ENCODE measurements around the gene CERK. TPM values are rescaled to one million over a fixed set of nuclear protein-coding genes. Genes with fewer than 3 reads are reported as not detected.

Gene CERK
- total and polyA plus RNA-seq, 9 of the 15 experiments (the other 6 are each of a cell fraction or from before 2014, with no cell fraction given) = 1.1 to 14.9 (median 8.7) TPM

DNA sequence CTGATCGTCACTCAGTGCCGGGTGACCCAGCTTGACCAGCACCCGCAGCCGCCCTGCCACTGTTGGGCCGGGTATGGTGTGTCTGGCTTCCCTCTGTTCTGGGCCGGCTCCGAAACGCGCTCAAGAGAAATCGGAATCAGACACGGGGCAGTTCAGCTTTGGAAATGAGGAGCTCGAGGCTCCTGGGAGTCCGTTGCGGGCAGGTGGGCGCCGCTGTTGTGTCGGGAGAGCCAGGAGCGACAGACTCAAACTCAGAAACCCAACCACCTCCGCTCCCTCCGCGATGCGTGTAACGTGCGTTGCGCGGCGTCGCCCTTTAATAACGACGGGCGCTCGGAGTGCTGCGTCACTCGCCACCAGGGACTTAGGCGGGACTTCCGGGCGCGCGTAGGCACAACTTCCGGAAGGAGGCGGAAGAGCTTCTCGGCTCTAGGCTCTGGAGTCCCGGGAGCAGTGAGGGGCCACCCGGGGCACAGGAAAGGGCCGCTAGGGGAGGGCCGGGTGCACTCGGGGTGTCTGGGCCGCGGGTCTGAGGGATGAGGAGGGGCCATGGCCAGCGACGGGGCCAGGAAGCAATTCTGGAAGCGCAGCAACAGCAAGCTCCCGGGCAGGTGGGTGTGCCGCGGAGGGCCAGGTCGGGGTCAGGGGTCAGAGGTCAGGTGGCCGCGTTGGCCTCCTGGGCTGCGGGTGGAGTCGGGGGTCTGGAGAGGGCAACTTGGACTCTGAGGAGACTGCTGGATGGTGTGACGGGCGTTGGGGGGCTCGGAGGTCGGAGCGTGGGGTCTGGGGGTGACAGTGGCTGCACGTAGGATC, 24.4 kb upstream of the CERK start, which contains the start of gene TBC1D22A (continued):
- TF ChIP-seq, protein P1, sequence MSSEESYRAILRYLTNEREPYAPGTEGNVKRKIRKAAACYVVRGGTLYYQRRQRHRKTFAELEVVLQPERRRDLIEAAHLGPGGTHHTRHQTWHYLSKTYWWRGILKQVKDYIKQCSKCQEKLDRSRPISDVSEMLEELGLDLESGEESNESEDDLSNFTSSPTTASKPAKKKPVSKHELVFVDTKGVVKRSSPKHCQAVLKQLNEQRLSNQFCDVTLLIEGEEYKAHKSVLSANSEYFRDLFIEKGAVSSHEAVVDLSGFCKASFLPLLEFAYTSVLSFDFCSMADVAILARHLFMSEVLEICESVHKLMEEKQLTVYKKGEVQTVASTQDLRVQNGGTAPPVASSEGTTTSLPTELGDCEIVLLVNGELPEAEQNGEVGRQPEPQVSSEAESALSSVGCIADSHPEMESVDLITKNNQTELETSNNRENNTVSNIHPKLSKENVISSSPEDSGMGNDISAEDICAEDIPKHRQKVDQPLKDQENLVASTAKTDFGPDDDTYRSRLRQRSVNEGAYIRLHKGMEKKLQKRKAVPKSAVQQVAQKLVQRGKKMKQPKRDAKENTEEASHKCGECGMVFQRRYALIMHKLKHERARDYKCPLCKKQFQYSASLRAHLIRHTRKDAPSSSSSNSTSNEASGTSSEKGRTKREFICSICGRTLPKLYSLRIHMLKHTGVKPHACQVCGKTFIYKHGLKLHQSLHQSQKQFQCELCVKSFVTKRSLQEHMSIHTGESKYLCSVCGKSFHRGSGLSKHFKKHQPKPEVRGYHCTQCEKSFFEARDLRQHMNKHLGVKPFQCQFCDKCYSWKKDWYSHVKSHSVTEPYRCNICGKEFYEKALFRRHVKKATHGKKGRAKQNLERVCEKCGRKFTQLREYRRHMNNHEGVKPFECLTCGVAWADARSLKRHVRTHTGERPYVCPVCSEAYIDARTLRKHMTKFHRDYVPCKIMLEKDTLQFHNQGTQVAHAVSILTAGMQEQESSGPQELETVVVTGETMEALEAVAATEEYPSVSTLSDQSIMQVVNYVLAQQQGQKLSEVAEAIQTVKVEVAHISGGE (CRISPR knock-in tag; IDR thresholded peaks at IDR 0.05) = 0 out of 6 replicates have a peak, but pooled peaks of 1 of the 3 experiments have one; percentile 20
- TF ChIP-seq HDAC2 (IDR thresholded peaks at IDR 0.05) (peak; percentile 67; the same call in 1 of the 2 replicates), CHD4 (IDR thresholded peaks at IDR 0.05; ENCODE audit: insufficient read depth, insufficient replicate concordance, low read depth, low read length, poor library complexity, severe bottlenecking) (no peak), CTBP1 (IDR thresholded peaks at IDR 0.05; ENCODE audit: borderline replicate concordance) (no peak), CREBBP (IDR thresholded peaks at IDR 0.05; ENCODE audit: low read depth, low read length) (no peak), WHSC1 (IDR thresholded peaks at IDR 0.05; ENCODE audit: low read length) (no peak), ATF7 (IDR thresholded peaks at IDR 0.05) (peak; percentile 58), NEUROD1 (IDR thresholded peaks at IDR 0.05; ENCODE audit: borderline replicate concordance, low read depth, low read length, partially characterized antibody) (no peak), POLR2B (IDR thresholded peaks at IDR 0.05; ENCODE audit: low read depth, partially characterized antibody) (peak; percentile 82), CSDE1 (IDR thresholded peaks at IDR 0.05) (peak in 1 of 2 experiments; percentile 79; a peak in 2 of 4 replicates), TAF9B (IDR thresholded peaks at IDR 0.05; ENCODE audit: partially characterized antibody) (peak; percentile 79), NFE2 (IDR thresholded peaks at IDR 0.05; ENCODE audit: low read depth) (peak; percentile 73), ZNF668 (CRISPR knock-in tag; IDR thresholded peaks at IDR 0.05) (no peak), NFATC3 (IDR thresholded peaks at IDR 0.05) (no peak), CHD2 (IDR thresholded peaks at IDR 0.05; ENCODE audit: low read depth, low read length) (no peak)
- TF ChIP-seq, protein P2, sequence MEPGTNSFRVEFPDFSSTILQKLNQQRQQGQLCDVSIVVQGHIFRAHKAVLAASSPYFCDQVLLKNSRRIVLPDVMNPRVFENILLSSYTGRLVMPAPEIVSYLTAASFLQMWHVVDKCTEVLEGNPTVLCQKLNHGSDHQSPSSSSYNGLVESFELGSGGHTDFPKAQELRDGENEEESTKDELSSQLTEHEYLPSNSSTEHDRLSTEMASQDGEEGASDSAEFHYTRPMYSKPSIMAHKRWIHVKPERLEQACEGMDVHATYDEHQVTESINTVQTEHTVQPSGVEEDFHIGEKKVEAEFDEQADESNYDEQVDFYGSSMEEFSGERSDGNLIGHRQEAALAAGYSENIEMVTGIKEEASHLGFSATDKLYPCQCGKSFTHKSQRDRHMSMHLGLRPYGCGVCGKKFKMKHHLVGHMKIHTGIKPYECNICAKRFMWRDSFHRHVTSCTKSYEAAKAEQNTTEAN (CRISPR knock-in tag; IDR thresholded peaks at IDR 0.05) = no peak
- TF ChIP-seq, protein P3, sequence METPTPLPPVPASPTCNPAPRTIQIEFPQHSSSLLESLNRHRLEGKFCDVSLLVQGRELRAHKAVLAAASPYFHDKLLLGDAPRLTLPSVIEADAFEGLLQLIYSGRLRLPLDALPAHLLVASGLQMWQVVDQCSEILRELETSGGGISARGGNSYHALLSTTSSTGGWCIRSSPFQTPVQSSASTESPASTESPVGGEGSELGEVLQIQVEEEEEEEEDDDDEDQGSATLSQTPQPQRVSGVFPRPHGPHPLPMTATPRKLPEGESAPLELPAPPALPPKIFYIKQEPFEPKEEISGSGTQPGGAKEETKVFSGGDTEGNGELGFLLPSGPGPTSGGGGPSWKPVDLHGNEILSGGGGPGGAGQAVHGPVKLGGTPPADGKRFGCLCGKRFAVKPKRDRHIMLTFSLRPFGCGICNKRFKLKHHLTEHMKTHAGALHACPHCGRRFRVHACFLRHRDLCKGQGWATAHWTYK (CRISPR knock-in tag; IDR thresholded peaks at IDR 0.05) = no peak
- TF ChIP-seq, protein P4, sequence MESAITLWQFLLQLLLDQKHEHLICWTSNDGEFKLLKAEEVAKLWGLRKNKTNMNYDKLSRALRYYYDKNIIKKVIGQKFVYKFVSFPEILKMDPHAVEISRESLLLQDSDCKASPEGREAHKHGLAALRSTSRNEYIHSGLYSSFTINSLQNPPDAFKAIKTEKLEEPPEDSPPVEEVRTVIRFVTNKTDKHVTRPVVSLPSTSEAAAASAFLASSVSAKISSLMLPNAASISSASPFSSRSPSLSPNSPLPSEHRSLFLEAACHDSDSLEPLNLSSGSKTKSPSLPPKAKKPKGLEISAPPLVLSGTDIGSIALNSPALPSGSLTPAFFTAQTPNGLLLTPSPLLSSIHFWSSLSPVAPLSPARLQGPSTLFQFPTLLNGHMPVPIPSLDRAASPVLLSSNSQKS (CRISPR knock-in tag; IDR thresholded peaks at IDR 0.05) = no peak
- TF ChIP-seq, protein P5, sequence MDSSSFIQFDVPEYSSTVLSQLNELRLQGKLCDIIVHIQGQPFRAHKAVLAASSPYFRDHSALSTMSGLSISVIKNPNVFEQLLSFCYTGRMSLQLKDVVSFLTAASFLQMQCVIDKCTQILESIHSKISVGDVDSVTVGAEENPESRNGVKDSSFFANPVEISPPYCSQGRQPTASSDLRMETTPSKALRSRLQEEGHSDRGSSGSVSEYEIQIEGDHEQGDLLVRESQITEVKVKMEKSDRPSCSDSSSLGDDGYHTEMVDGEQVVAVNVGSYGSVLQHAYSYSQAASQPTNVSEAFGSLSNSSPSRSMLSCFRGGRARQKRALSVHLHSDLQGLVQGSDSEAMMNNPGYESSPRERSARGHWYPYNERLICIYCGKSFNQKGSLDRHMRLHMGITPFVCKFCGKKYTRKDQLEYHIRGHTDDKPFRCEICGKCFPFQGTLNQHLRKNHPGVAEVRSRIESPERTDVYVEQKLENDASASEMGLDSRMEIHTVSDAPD (CRISPR knock-in tag; IDR thresholded peaks at IDR 0.05) = no peak
